Stimulated activated naive B cell treated with anti-CD40 and anti-IgM and Interleukin-4, amounts not matched to agents 10 μg/mL and 1 μg/mL and 100 μg/mL, for 72 hours (primary cell): ENCODE results near the gene SLC39A11.
"Not testable (repeated sequence)": the region's sequence is repeated elsewhere in the genome, so short reads cannot be mapped to it uniquely, and the experiment has no call there.

ENCODE experiments used
- ATAC-seq, 2 donors: fragments of 150-1000 bp; cut with Tn5 transposase; replicated peaks; 2 replicates each; pipeline ENCODE4 v1.10.0; 2021; ENCODE audit warnings: moderate library complexity in 1 of 2
- DNase-seq: peaks from one replicate; pipeline ENCODE4 v3.0.0; 2021
- H3K27ac Mint-ChIP-seq: one replicate; pipeline ENCODE4 v1.8.0; 2022; ENCODE audit warnings: mild to moderate bottlenecking, mixed read lengths
- H3K27me3 Mint-ChIP-seq, 2 donors: one replicate each; pipeline ENCODE4 v1.8.0; 2022; ENCODE audit warnings: mixed read lengths in 2 of 2
- H3K36me3 Mint-ChIP-seq, 2 donors: one replicate each; pipeline ENCODE4 v1.8.0; 2022; ENCODE audit warnings: mixed read lengths in 2 of 2, mild to moderate bottlenecking in 1 of 2
- H3K4me1 Mint-ChIP-seq, 2 donors: one replicate each; pipeline ENCODE4 v1.8.0; 2022; ENCODE audit warnings: mixed read lengths in 2 of 2, mild to moderate bottlenecking in 1 of 2
- H3K4me3 Mint-ChIP-seq, 2 donors: one replicate each; pipeline ENCODE4 v1.8.0; 2022; ENCODE audit warnings: mild to moderate bottlenecking in 2 of 2, mixed read lengths in 2 of 2, moderate library complexity in 1 of 2
- H3K9me3 Mint-ChIP-seq, 2 donors: one replicate each; pipeline ENCODE4 v1.8.0; 2022; ENCODE audit warnings: mixed read lengths in 2 of 2, mild to moderate bottlenecking in 1 of 2

Gene SLC39A11

DNA sequence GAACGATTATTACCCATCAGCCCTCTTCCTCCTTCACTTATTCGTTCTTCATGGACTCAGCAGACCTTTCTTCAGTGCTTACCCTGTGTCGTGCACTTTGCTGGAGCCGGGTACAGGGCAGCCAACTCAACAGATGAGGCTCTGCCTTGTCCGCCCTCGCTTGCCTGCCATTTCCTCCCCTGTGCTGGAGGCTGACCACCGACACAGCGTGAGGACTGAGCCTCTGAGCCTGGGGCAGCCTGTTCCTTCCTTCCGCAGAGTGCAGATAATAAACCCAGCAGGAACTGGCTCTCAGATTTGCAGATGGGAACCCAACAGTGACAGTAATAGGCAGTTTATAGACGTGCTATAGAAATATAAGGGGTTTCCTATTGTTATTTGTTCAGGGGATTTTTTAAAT is 7.0 kb upstream of the SLC39A11 start:
- peaks cover 0 to 1% of the 10 kb centered on the region in 2 donors for H3K9me3 Mint-ChIP-seq
- H3K27me3 Mint-ChIP-seq: peaks cover 15 to 20% of the 10 kb centered on the region in 2 donors
- DNase-seq (no peak), ATAC-seq (no peak)
- H3K4me3 Mint-ChIP-seq: no peak overlapping the region
- H3K27ac Mint-ChIP-seq: no peak overlapping the region
- no peaks in the 10 kb centered on the region for H3K36me3 Mint-ChIP-seq
- peaks cover 4 to 7% of the 10 kb centered on the region in 2 donors for H3K4me1 Mint-ChIP-seq

GRCh38 chr17:73098919-73099318 is 6.4 kb upstream of the SLC39A11 start:
- no peaks in the 10 kb centered on the region for H3K36me3 Mint-ChIP-seq
- DNase-seq (no peak), ATAC-seq (no peak)
- peaks cover 4 to 11% of the 10 kb centered on the region in 2 donors for H3K4me1 Mint-ChIP-seq
- H3K9me3 Mint-ChIP-seq: peaks cover 0 to 1% of the 10 kb centered on the region in 2 donors
- H3K27ac Mint-ChIP-seq: no peak overlapping the region
- H3K27me3 Mint-ChIP-seq: peaks cover 15 to 18% of the 10 kb centered on the region in 2 donors
- H3K4me3 Mint-ChIP-seq: no peak overlapping the region

GRCh38 chr17:73097973-73098765 is 5.7 kb upstream of the SLC39A11 start:
- not testable (repeated sequence) for H3K27ac Mint-ChIP-seq, H3K36me3 Mint-ChIP-seq, H3K4me3 Mint-ChIP-seq, ATAC-seq, DNase-seq, H3K9me3 Mint-ChIP-seq
- H3K4me1 Mint-ChIP-seq: peaks cover 4 to 12% of the 10 kb centered on the region in 2 donors
- peaks cover 15 to 18% of the 10 kb centered on the region in 2 donors for H3K27me3 Mint-ChIP-seq

DNA sequence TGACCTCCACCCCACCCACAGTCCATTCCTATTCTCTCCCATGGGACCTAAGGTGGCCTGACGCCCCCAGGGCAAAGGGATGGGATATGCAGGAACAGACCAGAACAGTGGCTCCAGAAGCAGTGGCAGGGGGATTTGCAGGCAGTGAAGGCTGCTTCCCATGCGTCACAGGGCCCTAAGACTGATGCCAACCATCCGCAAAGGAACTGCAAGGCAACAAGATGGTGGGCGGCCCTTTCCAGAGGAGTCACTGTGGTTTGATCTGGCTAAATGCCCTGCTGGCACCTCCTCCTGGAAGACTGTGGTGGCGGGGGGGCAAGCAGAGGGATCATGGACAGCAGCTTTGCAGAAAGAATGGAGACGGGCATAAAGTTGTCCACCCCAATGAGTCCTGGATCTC is 4.4 kb upstream of the SLC39A11 start:
- H3K4me3 Mint-ChIP-seq: no peak overlapping the region

GRCh38 chr17:73096211-73096610 is 3.7 kb upstream of the SLC39A11 start:
- DNase-seq (no peak), ATAC-seq (no peak)
- H3K4me1 Mint-ChIP-seq: peaks cover 12 to 27% of the 10 kb centered on the region in 2 donors
- peaks cover 3 to 5% of the 10 kb centered on the region in 2 donors for H3K36me3 Mint-ChIP-seq
- no peaks in the 10 kb centered on the region for H3K9me3 Mint-ChIP-seq
- H3K27ac Mint-ChIP-seq: no peak overlapping the region
- H3K4me3 Mint-ChIP-seq: no peak overlapping the region
- H3K27me3 Mint-ChIP-seq: peaks cover 15 to 18% of the 10 kb centered on the region in 2 donors

More for the DNA sequence above, 4.4 kb upstream of the SLC39A11 start:
- ATAC-seq: no peak
- Mint-ChIP-seq H3K9me3 (no peaks in the 10 kb centered on the region), H3K27ac (no peak overlapping the region), H3K36me3 (peaks cover 3 to 5% of the 10 kb centered on the region in 2 donors), H3K27me3 (peaks cover 15 to 18% of the 10 kb centered on the region in 2 donors), H3K4me1 (peaks cover 10 to 23% of the 10 kb centered on the region in 2 donors)
- DNase-seq: no peak

- Mint-ChIP-seq H3K4me1 (peaks cover 29 to 56% of the 10 kb centered on the region in 2 donors), H3K27ac (no peak overlapping the region), H3K4me3 (no peak overlapping the region), H3K36me3 (peaks cover 8 to 10% of the 10 kb centered on the region in 2 donors), H3K9me3 (no peaks in the 10 kb centered on the region), H3K27me3 (peaks cover 0 to 5% of the 10 kb centered on the region in 2 donors)
- no peak for DNase-seq
- ATAC-seq: no peak
These were observed 798 bp upstream of the SLC39A11 start for GRCh38 chr17:73093286-73093685.

GRCh38 chr17:73091770-73092522 is 542 bp downstream of the SLC39A11 start:
- peak; percentile 11 to 26 for ATAC-seq
- DNase-seq: no peak

GRCh38 chr17:73091410-73091769 is 1.1 kb downstream of the SLC39A11 start:
- Mint-ChIP-seq H3K4me1 (peaks cover 35 to 57% of the 10 kb centered on the region in 2 donors), H3K9me3 (no peaks in the 10 kb centered on the region), H3K4me3 (peak overlapping the region; percentile 100), H3K27ac (no peak overlapping the region), H3K27me3 (peaks cover 0 to 5% of the 10 kb centered on the region in 2 donors), H3K36me3 (peaks cover 22 to 23% of the 10 kb centered on the region in 2 donors)
- no peak for DNase-seq
- ATAC-seq: no peak

More at GRCh38 chr17:73091770-73092522, 542 bp downstream of the SLC39A11 start:
- H3K4me3 Mint-ChIP-seq: peak overlapping the region; percentile 100
- H3K4me1 Mint-ChIP-seq: peaks cover 35 to 57% of the 10 kb centered on the region in 2 donors
- H3K36me3 Mint-ChIP-seq: peaks cover 21% of the 10 kb centered on the region in 2 donors
- no peaks in the 10 kb centered on the region for H3K9me3 Mint-ChIP-seq
- H3K27ac Mint-ChIP-seq: peak overlapping the region; percentile 99
- peaks cover 0 to 5% of the 10 kb centered on the region in 2 donors for H3K27me3 Mint-ChIP-seq

GRCh38 chr17:73090396-73091202 is 1.9 kb downstream of the SLC39A11 start:
- H3K36me3 Mint-ChIP-seq: peaks cover 29 to 30% of the 10 kb centered on the region in 2 donors
- H3K9me3 Mint-ChIP-seq: no peaks in the 10 kb centered on the region
- peaks cover 0 to 3% of the 10 kb centered on the region in 2 donors for H3K27me3 Mint-ChIP-seq
- DNase-seq: no peak
- H3K27ac Mint-ChIP-seq: no peak overlapping the region
- H3K4me1 Mint-ChIP-seq: peaks cover 32 to 55% of the 10 kb centered on the region in 2 donors
- peak overlapping the region; percentile 6 to 43 for H3K4me3 Mint-ChIP-seq
- ATAC-seq: no peak

DNA sequence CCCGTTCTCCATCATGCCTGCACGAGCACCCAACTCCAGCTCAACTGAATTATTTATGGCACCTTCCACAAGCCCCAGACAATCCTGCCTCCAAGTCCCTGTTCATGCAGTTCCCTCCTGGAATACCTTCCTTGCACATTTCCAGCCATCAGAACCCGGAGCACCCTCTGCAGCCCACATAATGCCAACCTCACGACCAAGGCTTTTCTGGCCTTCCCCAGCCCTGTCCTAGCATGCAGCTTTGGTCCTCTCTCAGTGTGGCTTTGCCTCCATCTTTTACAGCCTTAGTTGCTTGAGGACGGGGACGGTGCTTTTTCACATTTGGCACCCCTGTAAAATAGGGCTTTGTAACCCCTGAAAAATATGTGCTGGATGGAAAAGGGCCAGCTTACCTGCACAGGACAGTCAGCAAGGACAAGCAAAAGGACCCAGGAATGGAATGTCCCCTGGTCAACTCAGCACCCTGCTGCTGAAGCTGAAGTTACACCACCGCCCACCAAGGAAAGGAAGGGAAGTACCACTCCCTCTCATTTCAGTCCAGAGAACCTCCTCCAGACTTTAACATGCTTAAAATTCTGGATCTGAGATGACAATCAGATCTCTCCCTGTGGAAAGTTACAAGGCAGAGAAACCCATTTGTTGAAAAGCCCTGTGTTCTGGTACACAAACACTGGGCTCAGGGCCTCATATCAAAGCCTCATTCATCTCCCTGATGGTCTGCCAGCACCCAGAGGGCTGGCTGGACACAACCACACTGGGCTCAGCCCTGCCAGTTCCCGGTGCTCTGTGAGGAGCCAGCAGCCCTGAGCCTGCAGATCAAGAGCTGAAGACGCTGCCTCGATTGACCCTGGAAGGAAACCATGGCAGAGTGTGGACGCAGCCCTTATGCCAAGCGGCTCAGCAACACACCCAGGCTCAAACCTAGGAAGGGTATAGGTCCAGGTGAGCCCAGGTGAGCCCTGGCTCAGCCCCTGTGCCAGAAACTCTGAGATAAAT is 2.9 kb downstream of the SLC39A11 start:
- Mint-ChIP-seq H3K4me1 (peaks cover 30 to 50% of the 10 kb centered on the region in 2 donors), H3K4me3 (no peak overlapping the region), H3K27me3 (no peaks in the 10 kb centered on the region), H3K36me3 (peaks cover 36% of the 10 kb centered on the region in 2 donors), H3K9me3 (no peaks in the 10 kb centered on the region), H3K27ac (peak overlapping the region; percentile 39)
- DNase-seq (no peak), ATAC-seq (no peak)

DNA sequence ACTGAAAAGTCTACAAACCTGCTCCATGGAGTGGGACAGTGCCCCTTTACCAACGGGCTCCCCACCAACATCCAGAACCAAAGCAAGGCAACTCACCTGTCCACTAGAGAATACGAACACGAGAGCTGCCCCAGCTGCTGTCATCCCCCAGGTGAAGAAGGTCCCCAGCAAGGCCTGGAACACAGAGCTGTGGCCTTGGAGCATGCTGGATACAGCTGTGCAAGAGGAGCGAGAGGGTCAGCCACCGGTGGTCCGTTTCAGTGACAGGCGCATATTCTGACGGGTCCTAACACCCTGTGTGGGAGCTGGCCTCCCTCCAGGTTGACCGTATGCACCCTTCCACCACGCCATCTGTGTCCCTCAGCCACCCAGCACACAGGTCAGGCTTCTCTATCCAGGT is 3.9 kb downstream of the SLC39A11 start:
- no peak for ATAC-seq
- Mint-ChIP-seq H3K4me1 (peaks cover 30 to 46% of the 10 kb centered on the region in 2 donors), H3K27me3 (no peaks in the 10 kb centered on the region), H3K36me3 (peaks cover 45 to 46% of the 10 kb centered on the region in 2 donors), H3K9me3 (peaks cover 0 to under 1% of the 10 kb centered on the region in 2 donors), H3K27ac (no peak overlapping the region), H3K4me3 (no peak overlapping the region)
- no peak for DNase-seq

- no peak for DNase-seq
- Mint-ChIP-seq H3K4me1 (peaks cover 13 to 15% of the 10 kb centered on the region in 2 donors), H3K27ac (no peak overlapping the region), H3K36me3 (peaks cover 68 to 75% of the 10 kb centered on the region in 2 donors), H3K4me3 (no peak overlapping the region), H3K27me3 (no peaks in the 10 kb centered on the region), H3K9me3 (peaks cover 9 to 10% of the 10 kb centered on the region in 2 donors)
- no peak for ATAC-seq
These were observed 9.1 kb downstream of the SLC39A11 start for GRCh38 chr17:73083432-73083831.

- ATAC-seq (no peak), DNase-seq (no peak)
- Mint-ChIP-seq H3K27me3 (no peaks in the 10 kb centered on the region), H3K4me3 (no peak overlapping the region), H3K4me1 (peaks cover 8 to 11% of the 10 kb centered on the region in 2 donors), H3K36me3 (peaks cover 29 to 52% of the 10 kb centered on the region in 2 donors), H3K27ac (no peak overlapping the region), H3K9me3 (peaks cover 3 to 4% of the 10 kb centered on the region in 2 donors)
These were observed 17.9 kb downstream of the SLC39A11 start for GRCh38 chr17:73074566-73074965.
